ENCODE data around the gene DISC1. TPM values are rescaled to one million over a fixed set of nuclear protein-coding genes. Genes with fewer than 3 reads are reported as not detected.

DISC1 gene
- total RNA-seq, 1 donor from 2014 or later: 3.5 TPM

GRCh38 chr1:232045139-232045994, 418.8 kb downstream of the DISC1 start:
- no peak for TF ChIP-seq CTCF (IDR thresholded peaks at IDR 0.05; ENCODE audit: borderline replicate concordance)
- no peaks in the 10 kb centered on the region for H3K36me3 ChIP-seq
- intact Hi-C loops (cut with micrococcal nuclease): no loop called here
- no peaks in the 10 kb centered on the region for H3K9me3 ChIP-seq (replicated peaks)
- no peaks in the 10 kb centered on the region for H3K27me3 ChIP-seq (ENCODE audit: low read depth)
- DNase-seq: no peak
- H3K4me1 ChIP-seq: no peaks in the 10 kb centered on the region
- no peak overlapping the region for H3K4me3 ChIP-seq
- H3K27ac ChIP-seq (replicated peaks): no peak overlapping the region

DNA sequence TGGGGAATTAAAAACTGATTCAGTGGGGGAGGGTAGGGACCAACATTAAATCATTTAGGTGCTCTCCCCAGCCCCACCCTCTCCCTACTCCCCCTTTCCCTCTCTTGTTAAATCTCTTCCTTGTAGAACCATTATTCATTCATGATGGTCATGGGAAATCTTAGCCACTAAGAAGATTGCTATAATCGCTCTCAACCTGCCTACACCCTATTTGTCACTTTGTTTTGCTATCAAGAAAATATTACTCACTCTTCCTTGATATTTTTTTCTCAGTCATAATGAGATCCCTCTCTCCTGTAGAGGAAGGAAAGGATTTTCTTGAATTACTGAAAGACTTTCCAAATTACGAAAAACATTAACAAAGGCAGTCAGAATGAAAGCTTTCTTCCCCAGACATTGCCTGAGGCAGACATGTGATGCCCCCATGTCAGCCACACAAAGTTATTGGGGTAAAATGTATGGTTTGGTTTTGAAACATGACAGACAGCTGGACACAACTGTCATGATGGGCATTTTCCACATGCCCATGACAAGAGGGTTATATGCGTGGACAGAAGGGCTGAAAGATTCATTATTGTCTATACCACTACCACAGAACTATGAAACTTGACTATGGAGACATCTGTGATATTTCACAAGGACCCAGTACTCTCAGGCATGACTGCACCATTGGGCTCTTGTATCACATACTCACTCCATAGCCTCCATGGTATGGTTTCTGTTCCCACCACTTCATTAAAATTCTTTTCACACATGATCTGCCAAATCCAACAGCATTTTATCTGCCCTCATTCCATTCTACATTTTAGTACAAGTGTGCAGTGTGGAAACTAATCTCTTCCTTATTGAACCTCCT, 420.1 kb downstream of the DISC1 start:
- Histone ChIP-seq H3K9me3 (replicated peaks) (no peaks in the 10 kb centered on the region), H3K4me3 (no peak overlapping the region), H3K4me1 (peaks cover 4% of the 10 kb centered on the region), H3K36me3 (no peaks in the 10 kb centered on the region), H3K27me3 (ENCODE audit: low read depth) (no peaks in the 10 kb centered on the region), H3K27ac (replicated peaks) (no peak overlapping the region)
- DNase-seq: no peak
- intact Hi-C loops (cut with micrococcal nuclease): no loop called here
- TF ChIP-seq CTCF (IDR thresholded peaks at IDR 0.05; ENCODE audit: borderline replicate concordance): no peak

GRCh38 chr1:232047473-232047872, 420.9 kb downstream of the DISC1 start:
- Histone ChIP-seq H3K27ac (replicated peaks) (no peak overlapping the region), H3K9me3 (replicated peaks) (no peaks in the 10 kb centered on the region), H3K4me3 (no peak overlapping the region), H3K36me3 (no peaks in the 10 kb centered on the region), H3K27me3 (ENCODE audit: low read depth) (no peaks in the 10 kb centered on the region), H3K4me1 (peaks cover 4% of the 10 kb centered on the region)
- peak; percentile 35 for TF ChIP-seq CTCF (IDR thresholded peaks at IDR 0.05; ENCODE audit: borderline replicate concordance)
- intact Hi-C loops (cut with micrococcal nuclease): no loop called here
- no peak for DNase-seq

DNA sequence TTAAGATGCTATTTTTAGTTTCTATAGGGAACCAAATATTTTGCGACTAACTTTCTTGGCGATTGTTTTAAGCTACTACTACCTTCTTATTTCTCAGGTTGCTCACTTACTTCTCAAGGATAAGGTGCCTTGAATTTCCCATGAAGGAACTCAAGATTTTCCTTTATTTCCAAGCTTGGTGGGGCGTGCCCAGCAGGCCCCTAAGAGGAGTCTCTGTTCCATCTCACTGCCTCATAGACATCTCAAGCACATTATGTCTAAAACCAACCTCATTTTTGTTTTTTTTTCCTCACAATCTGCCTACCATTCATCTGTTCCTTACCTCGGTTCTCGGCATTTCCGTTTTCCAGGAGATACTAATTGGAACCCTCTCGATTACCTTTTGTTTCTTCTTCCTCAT, 421.9 kb downstream of the DISC1 start:
- no peaks in the 10 kb centered on the region for H3K27me3 ChIP-seq (ENCODE audit: low read depth)
- intact Hi-C loops (cut with micrococcal nuclease): no loop called here
- no peak overlapping the region for H3K27ac ChIP-seq (replicated peaks)
- H3K36me3 ChIP-seq: no peaks in the 10 kb centered on the region
- peaks cover 4% of the 10 kb centered on the region for H3K4me1 ChIP-seq
- DNase-seq: no peak
- H3K9me3 ChIP-seq (replicated peaks): no peaks in the 10 kb centered on the region
- no peak for TF ChIP-seq CTCF (IDR thresholded peaks at IDR 0.05; ENCODE audit: borderline replicate concordance)
- H3K4me3 ChIP-seq: no peak overlapping the region

GRCh38 chr1:232049335-232049734, 422.7 kb downstream of the DISC1 start:
- H3K27ac ChIP-seq (replicated peaks): no peak overlapping the region
- no peaks in the 10 kb centered on the region for H3K9me3 ChIP-seq (replicated peaks)
- TF ChIP-seq CTCF (IDR thresholded peaks at IDR 0.05; ENCODE audit: borderline replicate concordance): no peak
- H3K36me3 ChIP-seq: no peaks in the 10 kb centered on the region
- peaks cover 4% of the 10 kb centered on the region for H3K4me1 ChIP-seq
- no peaks in the 10 kb centered on the region for H3K27me3 ChIP-seq (ENCODE audit: low read depth)
- H3K4me3 ChIP-seq: no peak overlapping the region
- intact Hi-C loops (cut with micrococcal nuclease): no loop called here
- no peak for DNase-seq
